HFFc6 (cell line): ENCODE measurements around the gene CDRT4. TPM values are rescaled to one million over a fixed set of nuclear protein-coding genes. Genes with fewer than 3 reads are reported as not detected.

Experiments
- DNase-seq: peaks from one replicate; pipeline ENCODE4 v3.0.0-alpha.2; 2018
- H3K27ac Mint-ChIP-seq: 2 replicates; pipeline ENCODE4 v1.8.0; 2020; ENCODE audit warnings: mild to moderate bottlenecking, mixed read lengths
- H3K27me3 Mint-ChIP-seq: 2 replicates; pipeline ENCODE4 v1.8.0; 2021; ENCODE audit warnings: mild to moderate bottlenecking, moderate library complexity, mixed read lengths; ENCODE audit not compliant: insufficient read depth
- H3K36me3 Mint-ChIP-seq: 2 replicates; pipeline ENCODE4 v1.8.0; 2021; ENCODE audit warnings: low read depth, mixed read lengths
- H3K4me1 Mint-ChIP-seq: 2 replicates; pipeline ENCODE4 v1.8.0; 2020; ENCODE audit warnings: low read depth, mixed read lengths
- H3K4me3 Mint-ChIP-seq: 2 replicates; pipeline ENCODE4 v1.8.0; 2020; ENCODE audit warnings: mild to moderate bottlenecking, moderate library complexity, mixed read lengths
- H3K9me3 Mint-ChIP-seq: 2 replicates; pipeline ENCODE4 v1.8.0; 2020; ENCODE audit warnings: mild to moderate bottlenecking, mixed read lengths
- CTCF ChIP-seq: fragments of 200-600 bp; sonication (generic); IDR thresholded peaks from 2 replicates; pipeline ENCODE4 v1.5.0; 2021; ENCODE audit warnings: antibody characterized with exemption, mild to moderate bottlenecking
- total RNA-seq, 6 experiments: library from RNA; stranded (reverse); fragmentation: NEBNext Ultra II Directional; extraction: Animal tissue kit (Norgen Biotek cat#: 25700); gene quantifications; 2 replicates in 1 of 6; 3 replicates in 5 of 6; pipeline ENCODE4 v1.2.3, GENCODE V29; 2021

The CDRT4 gene
- total RNA-seq, 6 experiments from 2014 or later: 0.60 to 2.5 (median 1.3) TPM

- Mint-ChIP-seq H3K4me1 (peaks cover 10% of the 10 kb centered on the region), H3K36me3 (no peaks in the 10 kb centered on the region), H3K27me3 (peaks cover 2% of the 10 kb centered on the region), H3K27ac (no peak overlapping the region), H3K9me3 (no peaks in the 10 kb centered on the region), H3K4me3 (no peak overlapping the region)
- TF ChIP-seq CTCF: no peak
- no peak for DNase-seq
Observed at GRCh38 chr17:15468126-15468525, 705 bp upstream of the CDRT4 start.

- no peak for TF ChIP-seq CTCF
- H3K27ac Mint-ChIP-seq: no peak overlapping the region
- peaks cover 2% of the 10 kb centered on the region for H3K27me3 Mint-ChIP-seq
- H3K4me1 Mint-ChIP-seq: peaks cover 19% of the 10 kb centered on the region
- no peaks in the 10 kb centered on the region; the same call in 1 of the 2 replicates for H3K36me3 Mint-ChIP-seq
- H3K9me3 Mint-ChIP-seq: no peaks in the 10 kb centered on the region
- H3K4me3 Mint-ChIP-seq: no peak overlapping the region
- DNase-seq: no peak
Observed at GRCh38 chr17:15466131-15466530, 1.3 kb downstream of the CDRT4 start.

GRCh38 chr17:15465045-15465701 is 2.2 kb downstream of the CDRT4 start:
- no peak for TF ChIP-seq CTCF
- Mint-ChIP-seq H3K36me3 (no peaks in the 10 kb centered on the region; the same call in 1 of the 2 replicates), H3K27ac (no peak overlapping the region), H3K9me3 (no peaks in the 10 kb centered on the region), H3K4me1 (peaks cover 19% of the 10 kb centered on the region), H3K27me3 (peaks cover 2% of the 10 kb centered on the region), H3K4me3 (no peak overlapping the region)
- no peak for DNase-seq

- no peaks in the 10 kb centered on the region; the same call in 1 of the 2 replicates for H3K36me3 Mint-ChIP-seq
- DNase-seq: no peak
- peaks cover 7% of the 10 kb centered on the region for H3K27me3 Mint-ChIP-seq
- H3K27ac Mint-ChIP-seq: no peak overlapping the region
- no peak overlapping the region for H3K4me3 Mint-ChIP-seq
- no peak for TF ChIP-seq CTCF
- no peaks in the 10 kb centered on the region for H3K9me3 Mint-ChIP-seq
- H3K4me1 Mint-ChIP-seq: peaks cover 19% of the 10 kb centered on the region
Observed at GRCh38 chr17:15464231-15464985, 3.0 kb downstream of the CDRT4 start.

GRCh38 chr17:15462976-15463772 is 4.2 kb downstream of the CDRT4 start:
- no peak for TF ChIP-seq CTCF
- Mint-ChIP-seq H3K27ac (peak overlapping the region; percentile 62), H3K36me3 (no peaks in the 10 kb centered on the region; the same call in 1 of the 2 replicates), H3K4me1 (peaks cover 22% of the 10 kb centered on the region), H3K27me3 (peaks cover 7% of the 10 kb centered on the region; the same call in 1 of the 2 replicates), H3K4me3 (peak overlapping the region; percentile 7; the same call in 1 of the 2 replicates), H3K9me3 (no peaks in the 10 kb centered on the region)
- peak; percentile 77 for DNase-seq
